ENCODE measurements around the gene ZNF730. TPM values are rescaled to one million over a fixed set of nuclear protein-coding genes. Genes with fewer than 3 reads are reported as not detected.
"Not testable (repeated sequence)": the region's sequence is repeated elsewhere in the genome, so short reads cannot be mapped to it uniquely, and the experiment has no call there.

Gene ZNF730
- total and polyA plus RNA-seq, 12 donors = 0.01 to 0.72 (median 0.25) TPM; not detected in 2

GRCh38 chr19:23075031-23075733 is 41.6 kb upstream of the ZNF730 start:
- peak overlapping the region; percentile 42 to 83 (median 72) for H3K4me3 ChIP-seq
- ATAC-seq (peak; percentile 76 to 90 (median 85)), DNase-seq (peak; percentile 55 to 58)
- no peak for TF ChIP-seq CTCF (IDR thresholded peaks at IDR 0.05)
- peak overlapping the region in 2 of 10 donors; percentile 4 to 28 for H3K27ac ChIP-seq
- no peaks in the 10 kb centered on the region for H3K9me3 ChIP-seq
- intact Hi-C loops (cut with DNase I) = no loop called here
- H3K27me3 ChIP-seq = peaks cover 0 to 20% (median 13%) of the 10 kb centered on the region in 7 donors
- 0% methylated on average over 48 of the region's 48 CpGs for WGBS, 2 donors
- H3K36me3 ChIP-seq = no peaks in the 10 kb centered on the region
- H3K4me1 ChIP-seq = peaks cover 0 to 26% (median 16%) of the 10 kb centered on the region in 9 donors

- DNase-seq; H3K27ac ChIP-seq; H3K4me3 ChIP-seq; H3K36me3 ChIP-seq; ATAC-seq; H3K27me3 ChIP-seq; H3K9me3 ChIP-seq; intact Hi-C loops (cut with DNase I): not testable (repeated sequence)
- 64 to 68% methylated on average over 2 of the region's 2 CpGs for WGBS, 2 donors
- H3K4me1 ChIP-seq = peaks cover 0 to 16% (median 6%) of the 10 kb centered on the region in 9 donors
Observed at GRCh38 chr19:23077776-23078175, 39.0 kb upstream of the ZNF730 start.

- no peak overlapping the region for H3K27ac ChIP-seq
- no peaks in the 10 kb centered on the region for H3K4me1 ChIP-seq
- ATAC-seq (no peak), DNase-seq (no peak)
- 90 to 97% methylated on average over 9 of the region's 9 CpGs for WGBS, 2 donors
- TF ChIP-seq CTCF (IDR thresholded peaks at IDR 0.05) = no peak
- peaks cover 0 to 7% (median 0%) of the 10 kb centered on the region in 9 donors for H3K36me3 ChIP-seq
- no peaks in the 10 kb centered on the region for H3K27me3 ChIP-seq
- H3K4me3 ChIP-seq = no peak overlapping the region
- intact Hi-C loops (cut with DNase I) = no loop called here
- peaks cover 0 to 68% (median 6%) of the 10 kb centered on the region in 11 donors for H3K9me3 ChIP-seq
Observed at GRCh38 chr19:23093832-23094231, 23.0 kb upstream of the ZNF730 start.

GRCh38 chr19:23095418-23095817 is 21.4 kb upstream of the ZNF730 start:
- intact Hi-C loops (cut with DNase I) = no loop called here
- Histone ChIP-seq H3K27ac (no peak overlapping the region), H3K4me1 (no peaks in the 10 kb centered on the region), H3K4me3 (no peak overlapping the region), H3K27me3 (no peaks in the 10 kb centered on the region), H3K9me3 (peaks cover 0 to 52% (median 6%) of the 10 kb centered on the region in 11 donors), H3K36me3 (peaks cover 0 to 10% (median 0%) of the 10 kb centered on the region in 9 donors)
- DNase-seq (no peak), ATAC-seq (peak in 2 of 8 donors; percentile 37 to 46)
- TF ChIP-seq CTCF (IDR thresholded peaks at IDR 0.05) = no peak
- WGBS, 2 donors = 19 to 36% methylated on average over 1 of the region's 1 CpG

GRCh38 chr19:23098286-23098685 is 18.5 kb upstream of the ZNF730 start:
- intact Hi-C loops (cut with DNase I) = no loop called here
- peaks cover 0 to 10% (median 0%) of the 10 kb centered on the region in 9 donors for H3K36me3 ChIP-seq
- H3K27ac ChIP-seq = no peak overlapping the region
- DNase-seq (no peak), ATAC-seq (no peak)
- H3K27me3 ChIP-seq = no peaks in the 10 kb centered on the region
- no peaks in the 10 kb centered on the region for H3K4me1 ChIP-seq
- WGBS, 2 donors = 89 to 97% methylated on average over 2 of the region's 2 CpGs
- no peak for TF ChIP-seq CTCF (IDR thresholded peaks at IDR 0.05)
- no peak overlapping the region for H3K4me3 ChIP-seq
- H3K9me3 ChIP-seq = peaks cover 0 to 28% (median 0%) of the 10 kb centered on the region in 11 donors

Measured in heart right ventricle (tissue), 16 donors.